Smooth muscle cell (in vitro differentiated cells): Measurements from ENCODE around the gene FOXI1. TPM values are rescaled to one million over a fixed set of nuclear protein-coding genes. Genes with fewer than 3 reads are reported as not detected.

Source experiments
- DNase-seq: peaks from one replicate; lab custom pipeline; 2025; ENCODE audit not compliant: unreplicated experiment; lab: John Stamatoyannopoulos, UW
- H2AFZ ChIP-seq: fragments of 200-600 bp; sonication (generic); 2 replicates; pipeline ENCODE4 v1.6.0; 2016; ENCODE audit warnings: antibody characterized with exemption, low read depth, mild to moderate bottlenecking
- H3F3A ChIP-seq: fragments of 200-600 bp; sonication (generic); 2 replicates; pipeline ENCODE4 v1.6.0; 2017; ENCODE audit warnings: antibody characterized with exemption, low read depth
- H3K27ac ChIP-seq: fragments of 200-600 bp; sonication (generic); 2 replicates; pipeline ENCODE4 v1.5.1; 2016; ENCODE audit warnings: low read depth, mild to moderate bottlenecking
- H3K27me3 ChIP-seq: fragments of 200-600 bp; sonication (generic); 2 replicates; pipeline ENCODE4 v1.6.1; 2016; ENCODE audit warnings: low read depth, mild to moderate bottlenecking
- H3K36me3 ChIP-seq: fragments of 200-600 bp; sonication (generic); 2 replicates; pipeline ENCODE4 v1.5.1; 2016; ENCODE audit warnings: low read depth
- H3K4me1 ChIP-seq: fragments of 200-600 bp; sonication (generic); 2 replicates; pipeline ENCODE4 v1.5.1; 2016; ENCODE audit warnings: low read depth
- H3K4me2 ChIP-seq: fragments of 200-600 bp; sonication (generic); 2 replicates; pipeline ENCODE4 v1.6.0; 2016; ENCODE audit warnings: mild to moderate bottlenecking
- H3K4me3 ChIP-seq: fragments of 200-600 bp; sonication (generic); 2 replicates; pipeline ENCODE4 v1.5.1; 2016; ENCODE audit warnings: mild to moderate bottlenecking
- H3K79me2 ChIP-seq: fragments of 200-600 bp; sonication (generic); 2 replicates; pipeline ENCODE4 v1.6.0; 2016; ENCODE audit warnings: low read depth, mild to moderate bottlenecking
- H3K9ac ChIP-seq: fragments of 200-600 bp; sonication (generic); 2 replicates; pipeline ENCODE4 v1.6.0; 2016; ENCODE audit warnings: low read depth
- H3K9me3 ChIP-seq: fragments of 200-600 bp; sonication (generic); replicated peaks from 2 replicates; pipeline ENCODE4 v1.5.1; 2016; ENCODE audit warnings: low read depth
- H4K20me1 ChIP-seq: fragments of 200-600 bp; sonication (generic); 2 replicates; pipeline ENCODE4 v1.6.0; 2016; ENCODE audit warnings: low read depth
- WGBS: methylation state at CpG from one replicate; pipeline ENCODE4 v1.1.7; 2016; ENCODE audit warnings: low lambda C conversion rate; 5-methylcytosine and 5-hydroxymethylcytosine counted together
- polyA plus RNA-seq: library from polyadenylated mRNA; unstranded; fragments of >200 nt; fragmentation: Nextera tagmentation; extraction: Ambion mirVana; gene quantifications from 2 replicates; pipeline ENCODE4 v1.2.1, GENCODE V29; 2016
- total RNA-seq: library from RNA; depleted of rRNA; stranded (reverse); fragments of >200 nt; gene quantifications from 2 replicates; pipeline ENCODE4 v1.2.3, GENCODE V29; 2014
- TF ChIP-seq, protein P1 (sequence below): fragments of 200-600 bp; sonication (generic); IDR thresholded peaks from 2 replicates; pipeline ENCODE4 v1.5.1; 2017; ENCODE audit warnings: borderline replicate concordance, mild to moderate bottlenecking, antibody characterized with exemption; ENCODE audit not compliant: insufficient read depth, poor library complexity, severe bottlenecking

Gene FOXI1
- total and polyA plus RNA-seq, 2 experiments from 2014 or later, result not detected

- DNase-seq, result no peak
- 42% methylated on average over 1 of the region's 1 CpG for WGBS
- TF ChIP-seq, protein P1, sequence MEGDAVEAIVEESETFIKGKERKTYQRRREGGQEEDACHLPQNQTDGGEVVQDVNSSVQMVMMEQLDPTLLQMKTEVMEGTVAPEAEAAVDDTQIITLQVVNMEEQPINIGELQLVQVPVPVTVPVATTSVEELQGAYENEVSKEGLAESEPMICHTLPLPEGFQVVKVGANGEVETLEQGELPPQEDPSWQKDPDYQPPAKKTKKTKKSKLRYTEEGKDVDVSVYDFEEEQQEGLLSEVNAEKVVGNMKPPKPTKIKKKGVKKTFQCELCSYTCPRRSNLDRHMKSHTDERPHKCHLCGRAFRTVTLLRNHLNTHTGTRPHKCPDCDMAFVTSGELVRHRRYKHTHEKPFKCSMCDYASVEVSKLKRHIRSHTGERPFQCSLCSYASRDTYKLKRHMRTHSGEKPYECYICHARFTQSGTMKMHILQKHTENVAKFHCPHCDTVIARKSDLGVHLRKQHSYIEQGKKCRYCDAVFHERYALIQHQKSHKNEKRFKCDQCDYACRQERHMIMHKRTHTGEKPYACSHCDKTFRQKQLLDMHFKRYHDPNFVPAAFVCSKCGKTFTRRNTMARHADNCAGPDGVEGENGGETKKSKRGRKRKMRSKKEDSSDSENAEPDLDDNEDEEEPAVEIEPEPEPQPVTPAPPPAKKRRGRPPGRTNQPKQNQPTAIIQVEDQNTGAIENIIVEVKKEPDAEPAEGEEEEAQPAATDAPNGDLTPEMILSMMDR, result no peak
- no peaks in the 10 kb centered on the region for H3K4me1 ChIP-seq
- no peak overlapping the region for H2AFZ ChIP-seq
- no peaks in the 10 kb centered on the region for H4K20me1 ChIP-seq
- peaks cover 3% of the 10 kb centered on the region for H3K27me3 ChIP-seq
- no peak overlapping the region for H3K4me3 ChIP-seq
- H3K36me3 ChIP-seq, result no peaks in the 10 kb centered on the region
- no peak overlapping the region for H3K9ac ChIP-seq
- H3K9me3 ChIP-seq, result no peaks in the 10 kb centered on the region
- H3F3A ChIP-seq, result no peaks in the 10 kb centered on the region
- H3K27ac ChIP-seq, result no peak overlapping the region
- no peaks in the 10 kb centered on the region for H3K79me2 ChIP-seq
- H3K4me2 ChIP-seq, result no peak overlapping the region
Measured at GRCh38 chr5:170059221-170059620, 46.5 kb upstream of the FOXI1 start.

DNA sequence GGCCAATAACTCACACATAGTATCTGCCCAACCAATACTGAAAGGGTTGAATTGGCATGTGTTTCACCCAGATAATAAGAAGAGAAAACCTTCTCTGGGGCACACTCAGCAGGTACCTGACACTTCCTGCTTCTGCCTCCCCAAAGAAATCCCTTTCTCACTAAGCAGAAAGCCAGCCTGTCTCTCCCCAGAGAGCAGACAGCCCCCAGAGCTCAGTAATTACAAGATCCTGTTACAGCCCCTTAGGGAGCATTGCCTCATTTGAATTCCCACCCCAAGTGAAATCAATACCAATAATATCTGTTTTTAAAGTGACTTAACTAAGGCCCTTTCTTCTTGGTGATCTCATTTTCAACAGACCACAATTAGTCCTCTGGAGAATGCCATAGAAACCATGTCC, 38.5 kb upstream of the FOXI1 start:
- no peak overlapping the region for H2AFZ ChIP-seq
- no peak overlapping the region for H3K9ac ChIP-seq
- no peak overlapping the region for H3K4me3 ChIP-seq
- H3K9me3 ChIP-seq, result no peaks in the 10 kb centered on the region
- H3F3A ChIP-seq, result no peaks in the 10 kb centered on the region
- H3K79me2 ChIP-seq, result no peaks in the 10 kb centered on the region
- TF ChIP-seq, protein P1, result no peak
- H3K36me3 ChIP-seq, result no peaks in the 10 kb centered on the region
- no peaks in the 10 kb centered on the region for H4K20me1 ChIP-seq
- no peak overlapping the region for H3K27ac ChIP-seq
- peaks cover 3% of the 10 kb centered on the region for H3K27me3 ChIP-seq
- no peak overlapping the region for H3K4me2 ChIP-seq
- no peak for DNase-seq
- H3K4me1 ChIP-seq, result no peaks in the 10 kb centered on the region

GRCh38 chr5:170067574-170068170, 38.0 kb upstream of the FOXI1 start:
- Histone ChIP-seq H3F3A (no peaks in the 10 kb centered on the region), H4K20me1 (no peaks in the 10 kb centered on the region), H3K4me2 (no peak overlapping the region), H3K27me3 (peaks cover 3% of the 10 kb centered on the region), H2AFZ (no peak overlapping the region), H3K9ac (no peak overlapping the region), H3K79me2 (no peaks in the 10 kb centered on the region), H3K4me3 (no peak overlapping the region), H3K36me3 (no peaks in the 10 kb centered on the region), H3K9me3 (no peaks in the 10 kb centered on the region), H3K27ac (no peak overlapping the region), H3K4me1 (no peaks in the 10 kb centered on the region)
- TF ChIP-seq, protein P1, result no peak
- DNase-seq, result no peak
- WGBS, result 84% methylated on average over 4 of the region's 4 CpGs

GRCh38 chr5:170069512-170069911, 36.2 kb upstream of the FOXI1 start:
- Histone ChIP-seq H3K9ac (no peak overlapping the region), H3K27me3 (peaks cover 5% of the 10 kb centered on the region), H3K9me3 (no peaks in the 10 kb centered on the region), H2AFZ (no peak overlapping the region), H3F3A (no peaks in the 10 kb centered on the region), H3K4me2 (no peak overlapping the region), H3K4me1 (no peaks in the 10 kb centered on the region), H3K4me3 (no peak overlapping the region), H4K20me1 (no peaks in the 10 kb centered on the region), H3K79me2 (no peaks in the 10 kb centered on the region), H3K27ac (no peak overlapping the region), H3K36me3 (no peaks in the 10 kb centered on the region)
- WGBS, result 84% methylated on average over 5 of the region's 5 CpGs
- no peak for DNase-seq
- TF ChIP-seq, protein P1, result no peak
